ENCODE data around the gene PRRC2A. TPM values are rescaled to one million over a fixed set of nuclear protein-coding genes. Genes with fewer than 3 reads are reported as not detected.
A peak's percentile ranks its signal among the peaks of the same experiment; 100 is the strongest.

The PRRC2A gene
- total and polyA plus RNA-seq, 11 donors = 75.1 to 119 (median 97.4) TPM

- Histone ChIP-seq H3K9me3 (no peaks in the 10 kb centered on the region), H3K27ac (peak overlapping the region; percentile 94 to 99 (median 98)), H3K36me3 (peaks cover 0 to 61% (median 45%) of the 10 kb centered on the region in 9 donors), H3K4me3 (peak overlapping the region; percentile 62 to 92 (median 79)), H3K27me3 (no peaks in the 10 kb centered on the region), H3K4me1 (peaks cover 2 to 32% (median 21%) of the 10 kb centered on the region in 12 donors)
- ATAC-seq (peak; percentile 61 to 81 (median 72)), DNase-seq (peak in 4 of 5 donors; percentile 79 to 83 (median 82))
- TF ChIP-seq POLR2A (IDR thresholded peaks at IDR 0.05) = no peak
- TF ChIP-seq CTCF (IDR thresholded peaks at IDR 0.05) = no peak
- WGBS, 4 donors = 3 to 4% (median 3%) methylated on average over 20 to 29 of the region's 29 CpGs
- intact Hi-C loops (cut with DNase I) = loop anchor here in 3 of 10 donors (1.0 kb wide), 1 partner anchor 31 kb away; the partner anchor contains the start of gene PRRC2A (in 3 of the 3)
Measured at GRCh38 chr6:31651602-31652191, 31.2 kb downstream of the PRRC2A start.

- WGBS, 4 donors = 9 to 10% (median 10%) methylated on average over 37 of the region's 37 CpGs
- DNase-seq (peak; percentile 87 to 92 (median 90)), ATAC-seq (peak; percentile 73 to 83 (median 80))
- Histone ChIP-seq H3K4me3 (peak overlapping the region; percentile 62 to 92 (median 79)), H3K27me3 (no peaks in the 10 kb centered on the region), H3K36me3 (peaks cover 0 to 56% (median 37%) of the 10 kb centered on the region in 9 donors), H3K4me1 (peaks cover 2 to 42% (median 26%) of the 10 kb centered on the region in 12 donors), H3K9me3 (no peaks in the 10 kb centered on the region), H3K27ac (peak overlapping the region; percentile 94 to 99 (median 98))
- intact Hi-C loops (cut with DNase I) = loop anchor here in 3 of 10 donors (1.0 kb wide), 1 partner anchor 33 kb away; the partner anchor contains the start of gene PRRC2A (in 3 of the 3)
- TF ChIP-seq CTCF (IDR thresholded peaks at IDR 0.05) (peak in 3 of 12 donors; percentile 5 to 31 (median 28)), POLR2A (IDR thresholded peaks at IDR 0.05) (peak; percentile 31 to 70)
Measured at GRCh38 chr6:31652925-31653724, 32.6 kb downstream of the PRRC2A start.

- ATAC-seq = no peak
Measured at GRCh38 chr6:31654574-31655348, 34.2 kb downstream of the PRRC2A start.

More at GRCh38 chr6:31654574-31655348, 34.2 kb downstream of the PRRC2A start:
- H3K9me3 ChIP-seq = no peaks in the 10 kb centered on the region
- WGBS, 4 donors = 92 to 96% (median 94%) methylated on average over 8 of the region's 8 CpGs
- TF ChIP-seq POLR2A (IDR thresholded peaks at IDR 0.05) = no peak
- TF ChIP-seq CTCF (IDR thresholded peaks at IDR 0.05) = no peak
- peaks cover 14 to 55% (median 42%) of the 10 kb centered on the region in 12 donors for H3K4me1 ChIP-seq
- H3K4me3 ChIP-seq = no peak overlapping the region
- H3K27ac ChIP-seq = no peak overlapping the region
- H3K36me3 ChIP-seq = peaks cover 0 to 39% (median 21%) of the 10 kb centered on the region in 9 donors
- DNase-seq = no peak
- H3K27me3 ChIP-seq = no peaks in the 10 kb centered on the region
- intact Hi-C loops (cut with DNase I) = loop anchor here in 2 of 10 donors (5.0 kb wide), 2 partner anchors 32 to 107 kb away; partner anchors contain the start of genes ATP6V1G2 (in 1 of the 2), NFKBIL1 (in 1 of the 2) and PRRC2A (in 1 of the 2)
